ENCODE data around the gene GRAMD1B. TPM values are rescaled to one million over a fixed set of nuclear protein-coding genes. Genes with fewer than 3 reads are reported as not detected.

Gene GRAMD1B
- total RNA-seq, 1 donor from 2014 or later: 8.9 TPM

GRCh38 chr11:123532131-123532530 lies 102.1 kb downstream of the GRAMD1B start:
- no peak for DNase-seq (ENCODE audit: low spot score)

- no peak for DNase-seq (ENCODE audit: low spot score)
Observed at GRCh38 chr11:123535401-123535800, 105.3 kb downstream of the GRAMD1B start.

GRCh38 chr11:123536690-123537437 lies 106.8 kb downstream of the GRAMD1B start:
- no peak for DNase-seq (ENCODE audit: low spot score)

- no peak for DNase-seq (ENCODE audit: low spot score)
Observed at GRCh38 chr11:123537726-123538125, 107.7 kb downstream of the GRAMD1B start.

GRCh38 chr11:123543797-123544196 lies 113.7 kb downstream of the GRAMD1B start:
- DNase-seq (ENCODE audit: low spot score): peak; percentile 64

GRCh38 chr11:123544631-123545375 lies 114.7 kb downstream of the GRAMD1B start:
- no peak for DNase-seq (ENCODE audit: low spot score)

- DNase-seq (ENCODE audit: low spot score): no peak
Observed at GRCh38 chr11:123545726-123546270, 115.7 kb downstream of the GRAMD1B start.

GRCh38 chr11:123546515-123546914 lies 116.4 kb downstream of the GRAMD1B start:
- peak; percentile 55 for DNase-seq (ENCODE audit: low spot score)

- DNase-seq (ENCODE audit: low spot score): no peak
Observed at GRCh38 chr11:123547180-123547579, 117.1 kb downstream of the GRAMD1B start.

- DNase-seq (ENCODE audit: low spot score): no peak
Observed at GRCh38 chr11:123548774-123549173, 118.7 kb downstream of the GRAMD1B start.

GRCh38 chr11:123549926-123550917 lies 120.2 kb downstream of the GRAMD1B start:
- no peak for DNase-seq (ENCODE audit: low spot score)

GRCh38 chr11:123551079-123551478 lies 121.0 kb downstream of the GRAMD1B start:
- DNase-seq (ENCODE audit: low spot score): no peak

- DNase-seq (ENCODE audit: low spot score): no peak
Observed at GRCh38 chr11:123556633-123557032, 126.6 kb downstream of the GRAMD1B start.

GRCh38 chr11:123558536-123559315 lies 128.7 kb downstream of the GRAMD1B start:
- DNase-seq (ENCODE audit: low spot score): peak; percentile 42

GRCh38 chr11:123559523-123559955 lies 129.5 kb downstream of the GRAMD1B start:
- peak; percentile 29 for DNase-seq (ENCODE audit: low spot score)

- DNase-seq (ENCODE audit: low spot score): peak; percentile 88
Observed at GRCh38 chr11:123560006-123560405, 129.9 kb downstream of the GRAMD1B start.

GRCh38 chr11:123561431-123561800 lies 131.3 kb downstream of the GRAMD1B start:
- no peak for DNase-seq (ENCODE audit: low spot score)

- DNase-seq (ENCODE audit: low spot score): peak; percentile 23
Observed at GRCh38 chr11:123562158-123562557, 132.1 kb downstream of the GRAMD1B start.

- no peak for DNase-seq (ENCODE audit: low spot score)
Observed at GRCh38 chr11:123562829-123563228, 132.8 kb downstream of the GRAMD1B start.

- no peak for DNase-seq (ENCODE audit: low spot score)
Observed at GRCh38 chr11:123564221-123564620, 134.2 kb downstream of the GRAMD1B start.

- DNase-seq (ENCODE audit: low spot score): no peak
Observed at GRCh38 chr11:123566852-123567251, 136.8 kb downstream of the GRAMD1B start.

Measured in umbilical cord (tissue), 2 donors.